SK-N-SH (cell line): ENCODE measurements around the gene GRHL3. TPM values are rescaled to one million over a fixed set of nuclear protein-coding genes. Genes with fewer than 3 reads are reported as not detected.

Experiments used
- CTCF ChIA-PET: fragments of 300-600, 350-600 bp; formaldehyde crosslinking; extraction: SDS; loops from one replicate; lab custom pipeline; 2021; lab: Yijun Ruan, JAX
- POLR2A ChIA-PET: fragments of 350-600 bp; sonication (Branson Sonifier 250); formaldehyde crosslinking; extraction: SDS; loops from one replicate; lab custom pipeline; 2020; ENCODE audit warnings: antibody characterized with exemption, inconsistent platforms; lab: Yijun Ruan, JAX
- DNase-seq: peaks from one replicate; pipeline ENCODE4 v3.0.0; 2012
- H2AFZ ChIP-seq: fragments of 200-600 bp; sonication (generic); 2 replicates; pipeline ENCODE4 v1.8.1; 2016; ENCODE audit warnings: antibody characterized with exemption, mild to moderate bottlenecking, low read depth
- H3F3A ChIP-seq: fragments of 200-600 bp; sonication (generic); replicated peaks from 2 replicates; pipeline ENCODE3; 2016; ENCODE audit warnings: antibody characterized with exemption, mild to moderate bottlenecking; ENCODE audit not compliant: insufficient read depth
- H3K27ac ChIP-seq, 2 experiments: fragments of 200-500 bp in 1 of 2; fragments of 200-600 bp in 1 of 2; sonication (Bioruptor generic) in 1 of 2; sonication (generic), shearing (Covaris generic) in 1 of 2; 2 replicates each; pipeline versions ENCODE4 v1.5.1 to v1.6.1; 2014 to 2016; ENCODE audit warnings: low read depth in 2 of 2, inconsistent platforms in 1 of 2, low read length in 1 of 2, mild to moderate bottlenecking in 1 of 2, mixed read lengths in 1 of 2
- H3K27me3 ChIP-seq: fragments of 200-600 bp; sonication (generic), shearing (Covaris generic); 2 replicates; pipeline ENCODE4 v1.6.1; 2016; ENCODE audit warnings: mixed run types; ENCODE audit not compliant: insufficient read depth
- H3K36me3 ChIP-seq, 2 experiments: fragments of 200-500 bp in 1 of 2; fragments of 200-600 bp in 1 of 2; sonication (Bioruptor generic) in 1 of 2; sonication (generic) in 1 of 2; replicated peaks in 1 of 2; 2 replicates each; pipeline versions ENCODE3 to v1.5.1; 2014 to 2016; ENCODE audit warnings: low read length in 1 of 2, mild to moderate bottlenecking in 1 of 2; ENCODE audit not compliant: insufficient read depth in 2 of 2, control insufficient read depth in 1 of 2
- H3K4me1 ChIP-seq, 2 experiments: fragments of 200-500 bp in 1 of 2; fragments of 200-600 bp in 1 of 2; sonication (Bioruptor generic) in 1 of 2; sonication (generic), shearing (Covaris generic) in 1 of 2; 2 replicates each; pipeline versions ENCODE4 v1.5.1 to v1.6.1; 2014 to 2016; ENCODE audit warnings: low read depth in 1 of 2, low read length in 1 of 2, mixed run types in 1 of 2; ENCODE audit not compliant: insufficient read depth in 2 of 2, control insufficient read depth in 1 of 2
- H3K4me2 ChIP-seq: fragments of 200-600 bp; sonication (generic), shearing (Covaris generic); 2 replicates; pipeline ENCODE4 v1.6.1; 2017; ENCODE audit warnings: mixed run types
- H3K4me3 ChIP-seq, 2 experiments: fragments of 200-500 bp in 1 of 2; fragments of 200-600 bp in 1 of 2; sonication (Bioruptor generic) in 1 of 2; sonication (generic), shearing (Covaris generic) in 1 of 2; 2 replicates each; pipeline versions ENCODE4 v1.5.1 to v1.8.1; 2014 to 2016; ENCODE audit warnings: low read depth in 2 of 2, inconsistent platforms in 1 of 2, low read length in 1 of 2, mild to moderate bottlenecking in 1 of 2, mixed read lengths in 1 of 2, moderate library complexity in 1 of 2
- H3K79me2 ChIP-seq: fragments of 200-600 bp; sonication (generic); 2 replicates; pipeline ENCODE4 v1.8.1; 2017; ENCODE audit warnings: mild to moderate bottlenecking; ENCODE audit not compliant: insufficient read depth
- H3K9ac ChIP-seq: fragments of 200-600 bp; sonication (generic); 2 replicates; pipeline ENCODE4 v1.6.1; 2017; ENCODE audit warnings: mixed run types
- H3K9me2 ChIP-seq: fragments of 200-600 bp; sonication (generic); 2 replicates; pipeline ENCODE4 v1.6.1; 2017; ENCODE audit warnings: mixed run types
- H3K9me3 ChIP-seq: fragments of 200-600 bp; sonication (generic); 2 replicates; pipeline ENCODE4 v1.6.1; 2017; ENCODE audit warnings: mixed run types, mild to moderate bottlenecking, moderate library complexity
- H4K20me1 ChIP-seq: fragments of 200-600 bp; sonication (generic); 2 replicates; pipeline ENCODE4 v1.6.1; 2017; ENCODE audit warnings: mild to moderate bottlenecking, mixed run types; ENCODE audit not compliant: insufficient read depth
- FOSL2 ChIP-seq: IDR thresholded peaks from 2 replicates; pipeline ENCODE4 v1.4.0; 2012; ENCODE audit warnings: low read depth, mild to moderate bottlenecking, moderate library complexity, borderline replicate concordance
- FOXJ3 ChIP-seq: sonication (generic); formaldehyde crosslinking; IDR thresholded peaks from 2 replicates; pipeline ENCODE4 v1.5.1; 2020; ENCODE audit warnings: mild to moderate bottlenecking, missing genetic modification reagents
- GABPA ChIP-seq: IDR thresholded peaks from 2 replicates; pipeline ENCODE4 v1.4.0; 2012; ENCODE audit warnings: low read depth, mild to moderate bottlenecking
- JUND ChIP-seq: IDR thresholded peaks from 2 replicates; pipeline ENCODE4 v1.4.0; 2012
- MXI1 ChIP-seq: IDR thresholded peaks from 2 replicates; pipeline ENCODE4 v1.6.1; 2012; ENCODE audit warnings: mild to moderate bottlenecking, low read depth, low read length, improper control_type of control experiment
- POLR2AphosphoS5 ChIP-seq: IDR thresholded peaks from 2 replicates; pipeline ENCODE4 v1.6.1; 2012; ENCODE audit warnings: low read depth, low read length
- RAD21 ChIP-seq: IDR thresholded peaks from 2 replicates; pipeline ENCODE4 v1.6.1; 2012; ENCODE audit warnings: mild to moderate bottlenecking, low read length
- RCOR1 ChIP-seq: fragments of 150-350 bp; IDR thresholded peaks from 2 replicates; pipeline ENCODE4 v1.6.1; 2017; ENCODE audit warnings: antibody characterized with exemption, low read length
- RFX5 ChIP-seq: IDR thresholded peaks from 2 replicates; pipeline ENCODE4 v1.6.1; 2012; ENCODE audit warnings: mild to moderate bottlenecking, improper control_type of control experiment, low read length
- TAF1 ChIP-seq: IDR thresholded peaks from 2 replicates; pipeline ENCODE4 v1.6.1; 2012; ENCODE audit warnings: low read depth, mild to moderate bottlenecking, low read length, moderate library complexity, borderline replicate concordance
- TCF12 ChIP-seq: IDR thresholded peaks from 2 replicates; pipeline ENCODE4 v1.4.0; 2012
- TEAD4 ChIP-seq: IDR thresholded peaks from 2 replicates; pipeline ENCODE4 v1.4.0; 2012; ENCODE audit warnings: mild to moderate bottlenecking, borderline replicate concordance; ENCODE audit not compliant: insufficient read depth
- YY1 ChIP-seq: IDR thresholded peaks from 2 replicates; pipeline ENCODE4 v1.4.0; 2012; ENCODE audit warnings: low read depth, mild to moderate bottlenecking
- WGBS: methylation state at CpG from one replicate; pipeline ENCODE4 v1.1.6; 2017; ENCODE audit warnings: low lambda C conversion rate; 5-methylcytosine and 5-hydroxymethylcytosine counted together
- polyA plus RNA-seq, 3 experiments: library from polyadenylated mRNA; depleted of rRNA; stranded (reverse); fragments of >200 nt; gene quantifications; 2 replicates each; pipeline ENCODE4 v1.2.3, GENCODE V29; 2012
- TF ChIP-seq, protein P1 (sequence below): IDR thresholded peaks from 2 replicates; pipeline ENCODE4; 2012
- TF ChIP-seq, protein P2 (sequence below): fragments of 150-350 bp; IDR thresholded peaks from 2 replicates; pipeline ENCODE4 v1.6.1; 2016; ENCODE audit warnings: mild to moderate bottlenecking, low read depth, low read length
- TF ChIP-seq, protein P3 (sequence below): IDR thresholded peaks from 2 replicates; pipeline ENCODE4 v1.4.0; 2012; ENCODE audit warnings: low read depth, borderline replicate concordance
- TF ChIP-seq, protein P4 (sequence below): IDR thresholded peaks from 2 replicates; pipeline ENCODE4 v1.4.0; 2012; ENCODE audit warnings: low read depth
- TF ChIP-seq, protein P5 (sequence below): fragments of 150-350 bp; IDR thresholded peaks from 2 replicates; pipeline ENCODE4 v1.6.1; 2017; ENCODE audit warnings: antibody characterized with exemption, low read length, low read depth, borderline replicate concordance

GRHL3 gene
- polyA plus RNA-seq, 1 of the 3 experiments (the other 2 are of a cell fraction), result 0.05 TPM

DNA sequence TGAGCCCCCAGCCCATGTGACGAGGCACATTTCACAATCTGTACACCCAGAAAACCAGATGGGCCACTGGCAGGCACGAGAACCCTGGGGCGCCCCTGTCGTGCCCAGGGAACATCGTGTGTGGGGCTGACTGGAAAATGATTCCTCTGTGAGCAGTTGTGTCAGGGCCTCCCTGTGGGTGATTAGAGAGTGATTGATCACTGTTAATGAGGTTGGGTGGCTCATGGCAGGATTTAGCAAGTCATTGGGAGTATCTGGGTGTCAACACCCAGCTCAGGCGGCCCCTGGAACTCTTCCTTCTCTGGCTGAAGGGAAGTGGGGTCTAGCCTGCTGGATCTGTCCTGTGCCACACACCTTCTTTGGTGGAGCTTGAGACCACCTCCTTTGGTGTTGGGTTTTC, 5.7 kb downstream of the GRHL3 start:
- WGBS, result 79% methylated on average over 6 of the region's 6 CpGs
- Histone ChIP-seq H3K27ac (no peak overlapping the region), H3K4me2 (no peak overlapping the region), H3K27me3 (peaks cover 17% of the 10 kb centered on the region; the same call in 1 of the 2 replicates), H3K9ac (no peak overlapping the region), H3K9me3 (no peaks in the 10 kb centered on the region), H3K79me2 (no peaks in the 10 kb centered on the region), H3F3A (no peaks in the 10 kb centered on the region), H3K4me3 (no peak overlapping the region), H3K4me1 (peaks cover 0 to 2% of the 10 kb centered on the region in 2 experiments; a peak in 1 of 4 replicates), H2AFZ (no peak overlapping the region), H3K9me2 (no peaks in the 10 kb centered on the region), H3K36me3 (no peaks in the 10 kb centered on the region), H4K20me1 (no peaks in the 10 kb centered on the region)
- CTCF ChIA-PET, result interaction anchor here (1.1 to 1.3 kb wide), 2 partner anchors 9 to 66 kb away, joined by 3 to 5 read pairs; no protein-coding TSS in a partner anchor
- POLR2A ChIA-PET, result no interaction called here
- no peak for DNase-seq
- TF ChIP-seq FOXJ3 (CRISPR knock-in tag), result no peak
- TF ChIP-seq, protein P1, sequence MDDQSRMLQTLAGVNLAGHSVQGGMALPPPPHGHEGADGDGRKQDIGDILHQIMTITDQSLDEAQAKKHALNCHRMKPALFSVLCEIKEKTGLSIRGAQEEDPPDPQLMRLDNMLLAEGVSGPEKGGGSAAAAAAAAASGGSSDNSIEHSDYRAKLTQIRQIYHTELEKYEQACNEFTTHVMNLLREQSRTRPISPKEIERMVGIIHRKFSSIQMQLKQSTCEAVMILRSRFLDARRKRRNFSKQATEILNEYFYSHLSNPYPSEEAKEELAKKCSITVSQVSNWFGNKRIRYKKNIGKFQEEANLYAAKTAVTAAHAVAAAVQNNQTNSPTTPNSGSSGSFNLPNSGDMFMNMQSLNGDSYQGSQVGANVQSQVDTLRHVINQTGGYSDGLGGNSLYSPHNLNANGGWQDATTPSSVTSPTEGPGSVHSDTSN, result no peak
- no peak for TF ChIP-seq MXI1
- TF ChIP-seq, protein P2, sequence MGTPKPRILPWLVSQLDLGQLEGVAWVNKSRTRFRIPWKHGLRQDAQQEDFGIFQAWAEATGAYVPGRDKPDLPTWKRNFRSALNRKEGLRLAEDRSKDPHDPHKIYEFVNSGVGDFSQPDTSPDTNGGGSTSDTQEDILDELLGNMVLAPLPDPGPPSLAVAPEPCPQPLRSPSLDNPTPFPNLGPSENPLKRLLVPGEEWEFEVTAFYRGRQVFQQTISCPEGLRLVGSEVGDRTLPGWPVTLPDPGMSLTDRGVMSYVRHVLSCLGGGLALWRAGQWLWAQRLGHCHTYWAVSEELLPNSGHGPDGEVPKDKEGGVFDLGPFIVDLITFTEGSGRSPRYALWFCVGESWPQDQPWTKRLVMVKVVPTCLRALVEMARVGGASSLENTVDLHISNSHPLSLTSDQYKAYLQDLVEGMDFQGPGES, result no peak
- no peak for TF ChIP-seq POLR2AphosphoS5
- TF ChIP-seq TEAD4, result no peak
- TF ChIP-seq, protein P3, sequence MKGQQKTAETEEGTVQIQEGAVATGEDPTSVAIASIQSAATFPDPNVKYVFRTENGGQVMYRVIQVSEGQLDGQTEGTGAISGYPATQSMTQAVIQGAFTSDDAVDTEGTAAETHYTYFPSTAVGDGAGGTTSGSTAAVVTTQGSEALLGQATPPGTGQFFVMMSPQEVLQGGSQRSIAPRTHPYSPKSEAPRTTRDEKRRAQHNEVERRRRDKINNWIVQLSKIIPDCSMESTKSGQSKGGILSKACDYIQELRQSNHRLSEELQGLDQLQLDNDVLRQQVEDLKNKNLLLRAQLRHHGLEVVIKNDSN, result no peak
- TF ChIP-seq JUND, result no peak
- TF ChIP-seq, all 33 proteins: peak for 0

DNA sequence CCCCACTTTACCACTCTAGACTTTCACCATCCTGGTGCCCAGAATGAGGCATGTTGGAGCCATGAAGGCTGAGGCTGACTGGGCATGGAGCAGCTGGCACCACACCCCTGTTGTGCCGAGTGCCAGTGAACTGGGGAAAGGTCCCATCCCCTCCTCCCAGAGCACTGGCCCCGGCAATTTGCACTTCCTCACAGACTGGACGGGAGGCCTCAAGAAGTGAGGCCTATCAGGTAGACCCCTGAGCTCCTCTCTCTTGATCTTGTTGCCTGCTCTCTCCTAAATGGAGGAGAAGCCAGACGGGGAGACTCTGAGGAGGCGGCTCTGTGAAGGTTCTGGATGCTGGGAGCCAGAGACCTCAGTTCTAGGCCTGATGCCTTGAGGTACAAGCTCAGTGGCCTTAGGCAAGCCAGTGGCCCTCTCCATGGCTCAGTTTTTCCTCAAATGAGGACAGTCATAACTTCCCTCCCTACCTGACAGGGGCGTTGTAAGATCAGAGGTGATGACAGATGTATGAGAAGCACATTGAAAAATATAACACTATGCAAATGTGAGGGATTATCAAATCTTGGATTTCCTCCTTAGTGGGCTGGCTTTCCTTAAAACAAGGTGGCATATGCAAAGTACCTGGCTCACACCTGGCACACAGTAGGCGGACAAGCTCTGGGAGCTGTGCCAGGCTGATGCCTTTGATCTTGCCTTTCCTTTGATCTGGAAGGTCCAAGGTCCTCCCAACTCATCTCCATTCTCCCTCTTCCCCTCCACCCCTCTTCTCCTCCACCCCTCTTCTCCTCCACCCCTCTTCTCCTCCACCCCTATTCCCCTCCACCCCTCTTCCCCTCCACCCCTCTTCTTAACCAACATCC, 6.7 kb downstream of the GRHL3 start:
- 61% methylated on average over 5 of the region's 7 CpGs for WGBS
- H3K27me3 ChIP-seq, result peaks cover 9% of the 10 kb centered on the region; the same call in 1 of the 2 replicates

More for the DNA sequence above, 6.7 kb downstream of the GRHL3 start:
- no peaks in the 10 kb centered on the region for H3K79me2 ChIP-seq
- no peak for DNase-seq
- H3K4me2 ChIP-seq, result no peak overlapping the region
- no peak for TF ChIP-seq RCOR1
- TF ChIP-seq FOXJ3 (CRISPR knock-in tag), result no peak
- TF ChIP-seq TAF1, result no peak
- TF ChIP-seq FOSL2, result no peak
- no peak for TF ChIP-seq RFX5
- TF ChIP-seq, protein P4, sequence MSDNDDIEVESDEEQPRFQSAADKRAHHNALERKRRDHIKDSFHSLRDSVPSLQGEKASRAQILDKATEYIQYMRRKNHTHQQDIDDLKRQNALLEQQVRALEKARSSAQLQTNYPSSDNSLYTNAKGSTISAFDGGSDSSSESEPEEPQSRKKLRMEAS, result no peak
- no peak for TF ChIP-seq RAD21
- TF ChIP-seq, protein P3, result no peak
- TF ChIP-seq, protein P5, sequence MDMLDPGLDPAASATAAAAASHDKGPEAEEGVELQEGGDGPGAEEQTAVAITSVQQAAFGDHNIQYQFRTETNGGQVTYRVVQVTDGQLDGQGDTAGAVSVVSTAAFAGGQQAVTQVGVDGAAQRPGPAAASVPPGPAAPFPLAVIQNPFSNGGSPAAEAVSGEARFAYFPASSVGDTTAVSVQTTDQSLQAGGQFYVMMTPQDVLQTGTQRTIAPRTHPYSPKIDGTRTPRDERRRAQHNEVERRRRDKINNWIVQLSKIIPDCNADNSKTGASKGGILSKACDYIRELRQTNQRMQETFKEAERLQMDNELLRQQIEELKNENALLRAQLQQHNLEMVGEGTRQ, result no peak
- TF ChIP-seq GABPA, result no peak
- no peak for TF ChIP-seq POLR2AphosphoS5
- TF ChIP-seq TCF12, result no peak
- TF ChIP-seq YY1, result no peak
- TF ChIP-seq, all 33 proteins: peak for 0
- Histone ChIP-seq H3K9me2 (no peaks in the 10 kb centered on the region), H3K4me3 (no peak overlapping the region), H3K27ac (no peak overlapping the region), H3K9me3 (no peaks in the 10 kb centered on the region), H2AFZ (no peak overlapping the region), H3K4me1 (peaks cover 0 to 2% of the 10 kb centered on the region in 2 experiments; a peak in 1 of 4 replicates), H3K36me3 (no peaks in the 10 kb centered on the region), H4K20me1 (no peaks in the 10 kb centered on the region), H3F3A (no peaks in the 10 kb centered on the region), H3K9ac (no peak overlapping the region)
- ChIA-PET POLR2A (no interaction called here), CTCF (interaction anchor here (1.3 kb wide), 1 partner anchor 9 kb away, joined by 3 read pairs; no protein-coding TSS in a partner anchor)
